ENCODE data around the gene KLRC4. TPM values are rescaled to one million over a fixed set of nuclear protein-coding genes. Genes with fewer than 3 reads are reported as not detected.
"Not testable (repeated sequence)": the region's sequence is repeated elsewhere in the genome, so short reads cannot be mapped to it uniquely, and the experiment has no call there.

KLRC4 gene
- total RNA-seq (ENCODE audit: low replicate concordance) = not detected in 2 replicates

GRCh38 chr12:10409392-10409791 lies at the start of gene KLRC4:
Gene KLRC4, minus strand, starts transcription at chr12:10409757. Its CDS starts 182 bp downstream, at chr12:10409575.
- no peak for TF ChIP-seq CTCF (IDR thresholded peaks at IDR 0.05; ENCODE audit: insufficient read depth, low read length)
- H3K4me3 ChIP-seq (ENCODE audit: low read depth, low read length) = no peak within 1 kb of the TSS
- DNase-seq (ENCODE audit: low read depth) = no peak

GRCh38 chr12:10457760-10458159 lies 48.2 kb upstream of the KLRC4 start:
- no peak overlapping the region for H3K4me3 ChIP-seq (ENCODE audit: low read depth, low read length)
- no peak for TF ChIP-seq CTCF (IDR thresholded peaks at IDR 0.05; ENCODE audit: insufficient read depth, low read length)
- DNase-seq (ENCODE audit: low read depth) = no peak

- DNase-seq (ENCODE audit: low read depth) = no peak
- no peak overlapping the region for H3K4me3 ChIP-seq (ENCODE audit: low read depth, low read length)
- TF ChIP-seq CTCF (IDR thresholded peaks at IDR 0.05; ENCODE audit: insufficient read depth, low read length) = no peak
Measured at GRCh38 chr12:10456856-10457255, 47.3 kb upstream of the KLRC4 start.

- H3K4me3 ChIP-seq (ENCODE audit: low read depth, low read length) = no peak overlapping the region
- DNase-seq (ENCODE audit: low read depth) = no peak
- no peak for TF ChIP-seq CTCF (IDR thresholded peaks at IDR 0.05; ENCODE audit: insufficient read depth, low read length)
Measured at GRCh38 chr12:10455766-10456165, 46.2 kb upstream of the KLRC4 start.

- TF ChIP-seq CTCF (IDR thresholded peaks at IDR 0.05; ENCODE audit: insufficient read depth, low read length) = no peak
- DNase-seq (ENCODE audit: low read depth) = no peak
- no peak overlapping the region for H3K4me3 ChIP-seq (ENCODE audit: low read depth, low read length)
Measured at GRCh38 chr12:10454531-10454930, 45.0 kb upstream of the KLRC4 start.

- H3K4me3 ChIP-seq (ENCODE audit: low read depth, low read length) = no peak within 1 kb of the TSS
- no peak for DNase-seq (ENCODE audit: low read depth)
- no peak for TF ChIP-seq CTCF (IDR thresholded peaks at IDR 0.05; ENCODE audit: insufficient read depth, low read length)
Measured at GRCh38 chr12:10453156-10453555, 43.6 kb upstream of the KLRC4 start, which contains the start of gene KLRC1. Gene KLRC1, minus strand, starts transcription at chr12:10453377. Its CDS starts 2,221 bp downstream, at chr12:10451156.

- no peak overlapping the region for H3K4me3 ChIP-seq (ENCODE audit: low read depth, low read length)
- DNase-seq (ENCODE audit: low read depth) = no peak
- no peak for TF ChIP-seq CTCF (IDR thresholded peaks at IDR 0.05; ENCODE audit: insufficient read depth, low read length)
Measured at GRCh38 chr12:10448236-10448635, 38.7 kb upstream of the KLRC4 start.

- not testable (repeated sequence) for DNase-seq (ENCODE audit: low read depth); H3K4me3 ChIP-seq (ENCODE audit: low read depth, low read length)
Measured at GRCh38 chr12:10446052-10446451, 36.5 kb upstream of the KLRC4 start.

- not testable (repeated sequence) for DNase-seq (ENCODE audit: low read depth); H3K4me3 ChIP-seq (ENCODE audit: low read depth, low read length)
Measured at GRCh38 chr12:10441144-10441543, 31.6 kb upstream of the KLRC4 start.

- not testable (repeated sequence) for H3K4me3 ChIP-seq (ENCODE audit: low read depth, low read length); DNase-seq (ENCODE audit: low read depth)
Measured at GRCh38 chr12:10439608-10440274, 30.2 kb upstream of the KLRC4 start.
